GM21529 (cell line): ENCODE data around the gene SFI1.

ENCODE experiments used
- ATAC-seq: cut with Tn5 transposase; IDR thresholded peaks from one replicate; pipeline ENCODE4 v1.9.1; 2021; ENCODE audit not compliant: unreplicated experiment

The SFI1 gene

DNA sequence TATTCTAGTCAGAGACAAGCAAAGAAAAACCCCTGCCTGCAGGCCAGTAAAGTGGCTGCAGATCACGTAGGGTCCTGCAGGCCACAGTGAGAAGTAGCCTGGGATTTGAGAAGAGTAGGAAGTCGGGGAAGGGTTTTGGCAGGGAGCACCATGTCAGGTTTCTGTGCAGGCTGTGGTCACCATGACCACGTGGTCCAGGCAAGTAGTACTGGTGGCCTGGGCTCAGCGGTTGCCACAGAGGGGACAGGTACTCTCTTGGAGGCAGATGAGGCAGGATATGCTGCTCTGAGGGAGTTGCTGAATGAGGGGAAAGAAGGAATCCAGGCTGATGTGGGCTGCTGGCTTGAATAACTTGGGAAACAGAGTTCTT, 119.1 kb downstream of the SFI1 start:
- no peak for ATAC-seq

DNA sequence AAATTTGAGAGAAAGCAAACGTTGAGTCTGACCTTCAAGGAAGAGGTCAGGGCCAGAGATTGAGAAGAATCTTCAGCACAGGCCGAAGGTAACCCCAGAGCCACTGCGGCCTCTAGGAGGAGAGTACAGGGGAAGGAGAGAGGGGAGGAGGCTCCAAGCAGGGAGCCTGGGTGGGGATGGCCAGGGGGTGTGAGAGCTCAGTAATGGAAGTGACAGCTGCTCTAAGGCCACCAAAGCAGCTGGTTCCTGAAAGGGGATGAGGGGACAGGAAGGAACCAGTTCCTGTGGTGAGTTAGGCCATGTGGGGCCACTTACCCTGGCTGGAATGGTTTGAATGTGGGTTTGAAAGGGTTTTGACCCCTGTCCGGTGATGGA, 119.6 kb downstream of the SFI1 start:
- ATAC-seq, result peak; percentile 44

DNA sequence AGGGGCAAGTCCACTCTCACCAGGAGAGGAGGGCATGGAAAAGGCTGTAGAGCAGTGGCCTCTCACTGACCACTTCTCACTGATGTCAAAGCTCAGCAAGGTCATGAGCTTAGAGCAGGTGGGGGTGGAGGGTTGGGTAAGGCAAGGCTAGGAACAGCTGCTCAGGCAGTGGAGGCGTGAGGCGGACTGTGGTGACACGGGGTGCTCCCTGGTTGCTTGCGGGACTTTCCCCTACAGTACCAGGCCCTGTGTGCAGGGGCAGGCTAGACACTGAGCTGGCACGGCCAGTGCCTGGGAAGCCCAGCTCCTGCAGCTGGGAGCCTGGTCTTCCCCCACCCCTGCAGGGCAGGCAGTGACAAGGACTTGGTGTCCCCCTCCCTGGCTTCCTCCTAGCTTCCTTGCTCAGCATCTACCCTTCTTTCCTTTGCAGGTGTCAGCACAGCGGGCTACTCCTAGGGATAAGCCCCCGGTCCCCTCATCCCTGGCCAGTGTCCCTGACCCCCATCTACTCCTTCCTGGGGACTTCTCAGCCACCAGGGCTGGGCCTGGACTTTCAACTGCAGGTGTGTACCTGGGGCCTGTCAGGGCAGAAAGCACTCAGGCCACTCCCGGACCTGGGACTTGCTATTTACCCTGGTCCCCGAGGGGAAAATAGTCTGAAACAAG, 120.1 kb downstream of the SFI1 start:
- peak; percentile 77 for ATAC-seq

DNA sequence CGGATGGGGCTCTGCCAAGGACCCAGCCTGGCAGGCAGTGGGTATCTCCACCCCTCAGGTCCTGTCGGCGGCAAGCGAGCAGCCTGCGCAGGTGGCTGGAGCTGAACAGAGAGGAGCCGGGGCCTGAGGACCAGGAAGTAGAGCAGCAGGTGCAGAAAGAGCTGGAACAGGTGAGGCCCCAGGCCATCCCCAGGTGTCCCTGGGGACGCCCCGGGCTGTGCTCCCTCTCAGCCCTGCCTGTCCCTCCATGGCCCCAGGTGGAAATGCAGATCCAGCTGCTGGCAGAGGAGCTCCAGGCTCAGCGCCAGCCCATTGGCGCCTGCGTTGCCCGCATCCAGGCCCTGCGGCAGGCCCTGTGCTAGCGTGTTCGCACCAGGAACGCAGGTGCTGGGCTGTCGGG, 121.7 kb downstream of the SFI1 start:
- no peak for ATAC-seq

DNA sequence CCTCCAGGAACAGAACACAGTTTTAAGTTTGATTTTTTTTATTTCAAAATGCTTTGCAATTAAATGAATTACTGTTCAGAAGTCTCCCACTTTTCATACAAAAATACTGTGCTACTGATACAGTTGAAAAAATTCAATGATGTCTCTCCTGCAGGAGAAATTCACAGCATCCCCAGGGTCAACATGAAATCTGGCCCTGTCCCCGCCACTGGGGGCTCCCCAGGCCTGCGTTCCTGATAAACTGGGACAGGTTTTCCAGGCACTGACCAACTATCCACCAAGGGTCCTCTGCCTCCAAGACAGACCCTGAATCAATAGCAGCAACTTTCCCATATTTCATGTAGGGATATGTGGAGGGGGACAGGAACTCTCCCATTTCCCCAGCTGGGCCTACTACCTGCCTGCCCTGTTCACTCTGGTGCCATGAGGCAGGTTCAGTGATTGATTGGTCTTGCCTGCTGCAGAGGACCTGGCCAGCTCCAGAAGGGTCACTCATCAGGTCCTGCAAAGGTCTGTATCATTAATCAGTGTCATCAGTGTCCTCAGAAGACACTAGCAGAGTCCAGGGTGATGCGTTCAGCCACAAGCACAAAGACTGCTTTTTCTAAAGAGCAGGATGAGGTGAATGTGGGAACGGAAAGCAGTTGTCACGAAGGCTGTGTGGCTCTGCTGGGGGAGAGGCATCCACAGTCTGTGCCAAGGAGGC, 122.3 kb downstream of the SFI1 start:
- ATAC-seq, result no peak

DNA sequence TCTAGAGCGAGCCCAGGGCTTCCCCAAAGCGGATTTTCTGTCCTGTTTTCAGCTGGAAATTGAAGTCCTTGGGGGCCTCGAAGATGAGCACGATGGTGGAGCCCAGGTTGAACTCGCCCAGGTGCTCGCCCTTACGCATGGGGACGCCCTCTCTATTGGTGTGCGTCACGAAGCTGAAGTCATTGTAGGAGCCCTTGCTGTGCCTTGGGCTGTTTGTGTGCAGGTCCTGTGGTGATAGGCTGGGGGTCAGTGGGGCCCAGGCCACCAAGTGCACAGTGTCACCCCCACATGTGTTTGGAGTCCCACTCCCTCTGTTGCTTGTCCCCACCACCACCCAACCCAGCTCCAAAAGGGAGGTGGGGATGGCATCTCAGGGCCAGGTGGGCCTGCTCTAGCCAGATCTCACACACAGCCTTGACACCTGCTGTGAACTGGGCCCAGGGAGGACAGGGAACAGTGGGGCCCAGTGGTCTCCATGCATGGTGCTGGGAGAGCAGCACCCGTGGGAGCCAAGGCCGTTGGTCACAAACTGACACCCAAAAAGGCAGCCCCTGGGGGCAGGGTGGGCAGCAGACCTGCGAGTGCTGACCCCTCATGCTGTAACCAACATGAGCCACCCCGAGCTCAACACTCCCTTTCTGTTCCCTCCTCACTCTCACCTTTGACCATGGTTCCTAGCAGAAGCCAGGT, 123.4 kb downstream of the SFI1 start:
- ATAC-seq, result no peak

DNA sequence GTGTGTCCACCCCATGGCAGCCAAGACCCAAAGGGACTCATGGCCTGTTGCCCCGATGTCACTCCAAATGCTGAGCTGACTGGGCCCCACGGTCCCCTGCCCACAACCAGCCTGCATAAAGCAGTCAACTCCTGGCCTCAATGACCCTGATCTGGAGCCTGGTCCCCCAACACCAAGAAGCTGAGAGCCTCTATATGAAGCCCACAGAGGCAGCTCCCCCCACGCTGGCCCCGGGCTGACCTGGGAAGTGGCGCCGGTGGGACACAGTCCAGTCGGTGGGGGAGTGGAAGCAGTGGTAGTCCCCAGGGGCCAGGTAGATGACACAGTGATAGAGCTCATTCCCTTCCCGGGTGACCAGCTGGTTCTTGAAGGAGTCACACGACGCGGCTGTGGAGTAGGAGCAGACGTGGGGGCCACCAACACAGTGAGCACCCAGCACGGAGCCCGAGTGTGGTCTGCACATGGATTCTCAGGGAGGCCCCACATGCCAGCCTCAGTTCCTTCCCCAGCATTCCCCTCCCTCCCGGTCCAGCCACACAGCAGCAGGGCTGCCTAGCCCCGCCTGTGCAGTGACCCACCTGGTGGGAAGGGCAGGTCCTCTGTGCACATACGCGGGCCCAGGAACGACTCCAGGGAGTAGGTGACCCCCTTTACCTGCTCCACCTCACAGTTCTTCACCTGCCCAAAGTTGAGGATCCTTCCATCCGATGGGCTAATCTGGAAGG, 124.6 kb downstream of the SFI1 start:
- ATAC-seq, result no peak

DNA sequence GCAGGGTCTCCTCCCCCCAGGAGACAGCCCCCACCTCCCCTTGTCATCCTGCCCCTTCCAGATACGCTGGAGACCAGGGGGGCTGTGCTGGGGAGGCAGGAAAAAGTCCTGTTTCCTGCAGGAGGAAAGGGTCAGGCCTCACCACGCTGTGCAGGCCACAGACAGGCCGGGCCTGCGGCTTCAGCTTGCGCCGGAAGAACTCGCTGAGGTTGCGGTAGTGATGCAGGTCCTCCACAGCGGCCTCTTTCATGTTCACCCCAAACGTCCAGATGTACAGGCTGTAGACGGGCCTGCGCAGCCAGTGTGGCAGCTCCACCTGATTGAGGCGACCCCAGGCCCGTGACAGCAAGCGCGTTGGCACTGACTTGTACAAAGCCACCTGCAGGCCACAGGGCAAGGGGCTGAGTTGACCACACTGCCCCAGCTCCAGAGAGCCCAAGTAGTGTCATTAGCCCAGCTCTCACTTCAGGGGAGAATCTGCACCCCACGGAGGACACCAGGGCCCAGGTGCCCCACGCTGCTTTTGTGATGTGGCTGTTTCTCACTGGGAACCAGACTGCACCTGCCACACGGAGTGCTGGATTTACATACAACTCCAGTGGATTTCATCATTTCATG, 125.3 kb downstream of the SFI1 start:
- no peak for ATAC-seq

DNA sequence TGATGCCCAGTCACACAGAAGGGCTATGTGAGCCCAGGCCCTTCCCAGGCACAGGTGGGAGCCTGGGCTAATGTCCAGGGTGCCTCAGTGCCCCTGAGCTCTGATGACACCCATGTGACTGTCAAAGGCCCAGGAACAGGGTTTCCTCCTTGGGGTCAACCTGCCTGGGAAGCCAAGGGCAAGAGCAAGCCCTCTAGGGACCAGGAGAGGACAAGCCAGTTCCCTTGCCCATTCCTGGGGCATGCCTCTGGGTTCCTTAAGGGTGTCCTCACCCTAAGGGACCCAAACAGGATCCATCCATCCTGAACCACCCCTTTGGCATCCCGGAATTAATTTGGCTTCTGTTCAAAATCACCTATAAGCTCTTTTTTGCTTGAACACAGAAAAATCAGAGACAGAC, 126.6 kb downstream of the SFI1 start:
- ATAC-seq, result no peak

DNA sequence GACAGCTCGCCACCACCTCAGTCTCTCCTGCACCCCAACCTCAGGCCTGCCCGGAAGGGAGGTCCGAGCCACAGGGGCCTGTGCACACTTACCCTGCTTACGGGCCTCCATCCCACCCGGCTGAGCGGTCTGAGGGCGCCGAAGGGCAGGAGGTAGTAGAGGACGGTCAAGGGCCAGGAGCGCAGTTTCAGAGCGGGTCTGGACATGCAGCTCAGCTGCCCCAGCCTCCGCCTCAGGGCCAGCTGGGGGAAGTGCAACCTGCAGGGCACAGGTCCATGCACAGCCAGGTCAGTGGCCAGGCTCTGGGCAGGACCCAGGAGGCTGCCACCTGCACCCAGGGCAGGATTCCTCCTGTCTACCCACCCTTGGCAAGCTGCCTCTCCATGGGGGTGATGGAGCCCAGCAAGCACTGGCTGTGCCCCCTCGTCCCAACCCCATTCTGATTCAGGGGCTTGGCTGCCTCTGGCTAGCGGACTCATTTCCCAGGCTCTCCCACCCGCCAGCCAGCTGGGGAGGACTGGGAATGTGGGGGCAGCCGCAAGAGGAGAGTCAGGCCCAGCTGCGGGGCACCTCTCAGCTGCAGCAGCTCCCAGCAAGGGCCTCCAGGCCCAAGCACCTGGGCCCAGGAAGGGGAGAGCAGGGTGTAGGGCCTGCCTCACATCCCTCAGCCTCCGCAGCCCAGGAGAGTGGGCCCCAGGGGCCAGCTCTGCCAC, 127.4 kb downstream of the SFI1 start:
- ATAC-seq, result no peak

DNA sequence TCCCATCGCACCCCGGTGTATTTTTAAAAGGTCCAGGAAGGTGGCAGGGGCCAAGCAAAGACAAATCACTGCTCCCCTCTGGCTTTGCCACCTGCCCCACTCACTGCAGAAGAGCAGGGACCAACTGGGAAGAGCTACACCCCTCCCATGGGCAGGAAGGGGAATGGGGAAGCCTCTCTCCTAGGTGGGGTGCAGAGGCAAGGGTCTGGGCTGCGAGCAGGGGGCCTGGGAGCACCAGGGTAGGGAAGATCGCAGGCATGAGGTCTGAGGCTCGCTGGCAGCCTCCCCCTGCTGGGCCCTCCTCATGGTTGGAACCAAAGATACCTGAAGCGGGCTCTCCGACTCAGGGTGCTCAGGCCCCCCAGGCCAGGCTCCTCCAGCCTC, 128.9 kb downstream of the SFI1 start:
- no peak for ATAC-seq

DNA sequence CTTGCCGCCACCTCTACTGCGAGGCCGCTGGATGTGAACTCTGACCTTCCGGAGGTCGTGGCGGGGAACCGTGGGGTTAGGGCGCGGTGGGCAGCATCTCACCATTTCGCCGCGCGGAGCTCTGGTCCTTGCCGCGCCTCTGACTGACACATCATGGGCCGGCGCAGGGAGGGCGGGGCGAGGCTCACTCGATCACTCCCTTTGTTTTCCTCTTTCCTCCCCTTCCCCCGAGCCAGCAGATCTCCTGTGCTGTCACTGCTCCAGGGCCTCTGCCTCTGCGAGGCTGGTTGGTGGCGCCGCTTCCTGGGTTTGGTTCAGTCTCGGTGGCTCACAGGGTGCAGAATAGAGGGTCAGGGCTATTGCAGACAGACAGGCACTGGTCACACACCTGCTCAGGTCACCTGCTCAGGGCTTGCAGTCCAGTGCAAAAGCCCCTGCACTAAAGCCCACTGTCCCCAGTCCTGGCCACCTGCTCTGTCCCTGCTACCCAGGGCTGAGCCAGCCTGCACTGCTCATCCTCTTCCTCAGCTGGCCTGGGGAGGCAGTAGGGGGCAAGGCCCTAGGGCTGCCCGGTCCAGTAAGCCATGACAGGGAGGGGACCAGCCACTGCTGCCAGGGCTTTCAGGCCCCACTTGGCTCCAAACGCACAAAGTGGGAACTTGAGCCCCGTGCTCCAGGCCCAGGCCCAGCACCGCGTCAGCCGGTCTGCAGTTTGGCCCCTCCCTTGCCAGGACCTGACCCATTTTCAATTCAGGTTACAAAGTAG, 129.5 kb downstream of the SFI1 start:
- ATAC-seq, result no peak

DNA sequence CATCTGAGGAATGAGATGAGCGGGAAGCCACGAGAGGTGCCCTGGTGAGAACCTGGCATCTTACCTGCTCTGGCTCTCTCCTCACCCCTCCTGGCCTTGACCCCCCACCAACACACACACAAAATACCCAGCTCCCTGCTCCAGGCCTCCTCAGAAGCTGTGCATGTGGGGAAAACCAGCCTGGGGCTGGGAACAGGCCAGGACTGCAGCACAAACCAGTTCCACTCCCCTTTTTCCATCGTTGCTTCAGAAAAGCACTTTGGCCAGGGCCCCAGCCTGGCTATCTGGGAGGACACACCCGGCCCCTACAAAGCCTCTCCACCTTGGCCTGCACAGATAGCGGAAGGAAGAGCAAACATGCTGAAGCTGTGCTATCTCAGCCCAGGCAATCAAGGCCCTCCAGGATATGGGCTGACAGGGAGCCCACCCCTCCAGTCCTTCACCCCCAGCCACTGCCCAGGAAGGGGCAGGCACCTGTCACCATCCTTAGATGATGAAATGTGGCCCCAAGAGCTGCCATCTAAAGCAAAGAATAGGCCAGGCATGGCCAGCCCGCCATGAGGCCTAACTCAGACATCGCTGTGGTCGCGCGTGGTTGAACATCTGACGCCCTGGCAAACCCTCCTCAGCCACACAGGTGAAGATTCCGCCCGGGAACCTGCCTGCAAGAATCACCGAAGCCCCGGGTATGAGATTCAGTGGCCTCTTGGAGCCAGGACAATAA, 130.3 kb downstream of the SFI1 start:
- ATAC-seq, result no peak

DNA sequence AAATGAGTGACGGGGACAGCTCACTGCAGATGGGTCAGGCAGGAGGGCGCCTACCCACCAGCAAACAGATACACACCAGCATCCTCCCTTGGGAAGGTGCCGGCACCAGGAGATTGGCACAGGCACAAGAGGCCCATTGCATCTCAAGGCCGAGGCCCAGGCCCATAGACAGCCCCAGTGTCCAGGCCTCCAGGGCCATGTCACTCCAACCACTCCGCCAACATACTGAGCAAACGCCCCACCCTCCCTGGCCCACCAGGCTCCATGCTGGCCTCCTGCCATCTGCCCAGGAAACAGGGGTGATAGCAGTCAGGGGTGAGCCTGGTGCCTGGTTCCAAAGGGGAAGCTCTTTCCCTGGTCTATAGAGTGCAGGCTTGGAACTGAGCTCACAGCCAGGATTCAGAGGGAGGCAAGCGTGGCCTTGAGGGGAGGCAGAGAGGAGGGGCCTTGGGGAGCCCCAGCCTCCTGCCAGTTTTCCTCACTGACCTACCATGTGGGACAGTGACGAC, 130.9 kb downstream of the SFI1 start:
- no peak for ATAC-seq

DNA sequence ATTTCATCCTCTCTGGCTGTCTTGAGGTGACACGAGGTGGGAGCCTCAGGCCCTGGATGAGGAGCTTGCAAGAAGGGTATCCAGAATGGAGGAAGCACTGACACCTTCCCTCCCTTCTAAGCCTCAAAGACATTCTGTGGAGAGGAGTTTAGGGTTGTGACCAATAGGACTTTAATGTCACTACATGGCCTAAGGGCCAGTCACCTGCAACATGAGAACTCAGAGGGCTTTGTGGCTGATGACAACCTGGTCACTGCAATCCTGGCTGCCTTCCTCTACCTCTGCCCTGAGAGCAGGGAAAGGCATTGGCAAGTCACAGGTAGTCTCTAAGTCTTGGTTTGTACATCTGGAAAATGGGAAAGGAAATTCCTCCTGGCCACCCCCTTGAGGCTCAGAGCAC, 132.0 kb downstream of the SFI1 start:
- ATAC-seq, result no peak

DNA sequence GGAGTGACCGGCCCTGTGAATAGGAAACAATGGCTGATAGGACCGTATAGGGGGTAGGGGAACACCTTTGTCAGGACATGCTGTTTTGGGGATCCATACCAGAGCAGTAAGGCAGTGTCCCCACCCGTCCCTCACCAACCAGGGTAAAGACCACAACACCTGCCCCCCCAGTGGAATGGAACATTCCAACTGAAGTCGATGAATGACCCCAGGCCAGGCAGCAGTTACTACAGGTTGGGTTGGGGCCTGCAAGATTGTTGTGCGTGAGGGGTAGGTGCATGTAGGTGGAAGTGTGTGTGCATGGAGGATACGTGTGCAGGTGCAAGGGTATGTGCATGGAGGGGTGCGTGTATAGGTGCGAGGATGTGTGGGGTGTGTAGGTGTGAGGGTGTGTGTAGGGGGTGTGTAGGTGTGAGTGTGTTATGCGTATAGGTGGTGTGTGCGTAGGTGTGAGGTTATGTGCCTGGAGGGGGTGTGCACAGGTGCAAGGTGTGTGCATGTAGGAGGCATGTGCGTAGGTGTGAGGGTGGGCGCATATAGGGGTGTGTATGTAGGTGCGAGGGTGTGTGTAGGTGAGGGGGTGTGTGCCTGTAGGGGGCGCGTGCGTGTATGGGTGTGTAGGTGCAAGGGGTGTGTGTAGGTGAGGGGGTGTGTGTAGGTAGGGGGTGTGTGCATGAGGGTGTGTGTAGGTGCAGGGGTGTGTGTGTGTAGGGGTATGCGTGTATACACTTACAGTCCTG, 132.8 kb downstream of the SFI1 start:
- no peak for ATAC-seq

DNA sequence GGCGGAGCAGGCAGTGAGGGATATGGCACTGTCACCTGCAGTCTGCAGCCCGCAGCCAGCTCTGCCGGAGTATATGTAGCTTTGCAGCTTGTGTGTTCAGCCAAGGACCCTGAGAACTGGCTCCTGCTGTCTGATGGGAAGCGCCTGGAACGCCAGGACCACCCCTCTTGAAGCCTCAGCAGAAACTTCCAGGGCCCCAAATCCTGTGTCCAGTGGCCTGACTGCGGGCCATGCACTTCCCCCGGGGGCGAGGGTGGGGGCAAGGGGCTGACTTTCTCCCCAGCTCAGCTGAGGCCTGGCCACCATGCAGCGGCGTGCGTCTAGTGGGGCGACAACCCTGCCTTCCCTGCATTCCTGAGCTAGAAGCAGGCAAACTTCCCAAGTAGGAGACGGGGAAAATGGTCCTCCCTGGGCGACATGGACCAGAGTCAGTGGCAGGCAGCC, 133.4 kb downstream of the SFI1 start:
- no peak for ATAC-seq
